OCI-LY3 (cell line): Measurements from ENCODE around the gene CCDC27.

Source experiments
- EZH2phosphoT487 ChIP-seq: fragments of 200-600 bp; shearing (Covaris generic); IDR thresholded peaks from 2 replicates; pipeline ENCODE4 v1.6.1; 2018; ENCODE audit warnings: antibody characterized with exemption, mixed run types, low read depth
- TF ChIP-seq, protein P1 (sequence below): fragments of 200-600, 300-600 bp; sonication (generic); IDR thresholded peaks from 2 replicates; pipeline ENCODE4 v1.5.1; 2014; ENCODE audit warnings: antibody characterized with exemption, low read length, low read depth

GRCh38 chr1:3707939-3708328 is 44.3 kb upstream of the CCDC27 start:
- TF ChIP-seq, protein P1, sequence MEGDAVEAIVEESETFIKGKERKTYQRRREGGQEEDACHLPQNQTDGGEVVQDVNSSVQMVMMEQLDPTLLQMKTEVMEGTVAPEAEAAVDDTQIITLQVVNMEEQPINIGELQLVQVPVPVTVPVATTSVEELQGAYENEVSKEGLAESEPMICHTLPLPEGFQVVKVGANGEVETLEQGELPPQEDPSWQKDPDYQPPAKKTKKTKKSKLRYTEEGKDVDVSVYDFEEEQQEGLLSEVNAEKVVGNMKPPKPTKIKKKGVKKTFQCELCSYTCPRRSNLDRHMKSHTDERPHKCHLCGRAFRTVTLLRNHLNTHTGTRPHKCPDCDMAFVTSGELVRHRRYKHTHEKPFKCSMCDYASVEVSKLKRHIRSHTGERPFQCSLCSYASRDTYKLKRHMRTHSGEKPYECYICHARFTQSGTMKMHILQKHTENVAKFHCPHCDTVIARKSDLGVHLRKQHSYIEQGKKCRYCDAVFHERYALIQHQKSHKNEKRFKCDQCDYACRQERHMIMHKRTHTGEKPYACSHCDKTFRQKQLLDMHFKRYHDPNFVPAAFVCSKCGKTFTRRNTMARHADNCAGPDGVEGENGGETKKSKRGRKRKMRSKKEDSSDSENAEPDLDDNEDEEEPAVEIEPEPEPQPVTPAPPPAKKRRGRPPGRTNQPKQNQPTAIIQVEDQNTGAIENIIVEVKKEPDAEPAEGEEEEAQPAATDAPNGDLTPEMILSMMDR: no peak
- TF ChIP-seq EZH2phosphoT487: no peak
